WTC11 (cell line): Measurements from ENCODE around the gene MT1H.

Source experiments
- ARID4B ChIP-seq: sonication (generic); formaldehyde crosslinking; IDR thresholded peaks from 2 replicates; pipeline ENCODE4 v1.8.0; 2023; ENCODE audit warnings: missing genetic modification reagents, mild to moderate bottlenecking, borderline replicate concordance
- CREB1 ChIP-seq: sonication (generic); formaldehyde crosslinking; IDR thresholded peaks from 2 replicates; pipeline ENCODE4 v1.8.0; 2023; ENCODE audit warnings: mild to moderate bottlenecking, missing genetic modification reagents
- CTCF ChIP-seq: fragments of 200-600 bp; IDR thresholded peaks from 2 replicates; pipeline ENCODE4 v1.8.0; 2022; ENCODE audit warnings: antibody characterized with exemption
- ESRRA ChIP-seq: sonication (generic); formaldehyde crosslinking; IDR thresholded peaks from 2 replicates; pipeline ENCODE4 v1.8.1; 2022; ENCODE audit warnings: mild to moderate bottlenecking, missing genetic modification reagents, borderline replicate concordance
- ETV6 ChIP-seq: sonication (generic); formaldehyde crosslinking; IDR thresholded peaks from 2 replicates; pipeline ENCODE4 v1.8.1; 2022; ENCODE audit warnings: mild to moderate bottlenecking, missing genetic modification reagents
- IRF1 ChIP-seq: sonication (generic); formaldehyde crosslinking; IDR thresholded peaks from 2 replicates; pipeline ENCODE4 v1.8.0; 2023; ENCODE audit warnings: missing genetic modification reagents
- PRRX2 ChIP-seq: fragments of 250-450 bp; sonication (Bioruptor Pico); IDR thresholded peaks from 2 replicates; pipeline ENCODE4 v1.8.0; 2021; ENCODE audit warnings: mild to moderate bottlenecking
- SMAD3 ChIP-seq: sonication (generic); formaldehyde crosslinking; IDR thresholded peaks from 2 replicates; pipeline ENCODE4 v1.8.0; 2022; ENCODE audit warnings: missing genetic modification reagents, mild to moderate bottlenecking, borderline replicate concordance
- TEAD4 ChIP-seq: sonication (generic); formaldehyde crosslinking; IDR thresholded peaks from 2 replicates; pipeline ENCODE4 v1.8.0; 2022; ENCODE audit warnings: mild to moderate bottlenecking, missing genetic modification reagents
- USF2 ChIP-seq: sonication (generic); formaldehyde crosslinking; IDR thresholded peaks from 2 replicates; pipeline ENCODE4 v1.8.1; 2023; ENCODE audit warnings: mild to moderate bottlenecking, missing genetic modification reagents, moderate library complexity
- ZNF121 ChIP-seq: sonication (generic); formaldehyde crosslinking; IDR thresholded peaks from 2 replicates; pipeline ENCODE4 v1.8.0; 2023; ENCODE audit warnings: missing genetic modification reagents
- ZNF416 ChIP-seq: fragments of 250-450 bp; sonication (Bioruptor Pico); IDR thresholded peaks from 2 replicates; pipeline ENCODE4 v1.9.0; 2021; ENCODE audit warnings: mild to moderate bottlenecking, inconsistent platforms

- TF ChIP-seq ZNF416 (CRISPR knock-in tag) (no peak), ARID4B (CRISPR knock-in tag) (0 out of 2 replicates have a peak, but pooled peaks have one; percentile 25), CTCF (no peak), TEAD4 (CRISPR knock-in tag) (no peak), ZNF121 (CRISPR knock-in tag) (no peak), SMAD3 (no peak), ESRRA (no peak), USF2 (CRISPR knock-in tag) (no peak), ETV6 (CRISPR knock-in tag) (peak; percentile 40; the same call in 1 of the 2 replicates), PRRX2 (CRISPR knock-in tag) (no peak), CREB1 (CRISPR knock-in tag) (no peak), IRF1 (CRISPR knock-in tag) (no peak)
Measured at GRCh38 chr16:56681939-56682702, 12.5 kb downstream of the MT1H start, which contains the start of gene MT1X.
